ENCODE data around the gene HAUS1. TPM values are rescaled to one million over a fixed set of nuclear protein-coding genes. Genes with fewer than 3 reads are reported as not detected.
"Not testable (repeated sequence)": the region's sequence is repeated elsewhere in the genome, so short reads cannot be mapped to it uniquely, and the experiment has no call there.

Gene HAUS1
- total and polyA plus RNA-seq, 8 donors, result 19.0 to 56.8 (median 42.7) TPM

- Histone ChIP-seq H3K4me1 (no peaks in the 10 kb centered on the region), H3K36me3 (peaks cover 5 to 100% of the 10 kb centered on the region in 2 donors), H3K27ac (no peak overlapping the region), H3K9me3 (no peaks in the 10 kb centered on the region), H3K4me3 (no peak overlapping the region), H3K27me3 (no peaks in the 10 kb centered on the region)
- ATAC-seq, result no peak
- no peak for DNase-seq
- no peak for TF ChIP-seq CTCF (IDR thresholded peaks at IDR 0.05)
- intact Hi-C loops (cut with DNase I), result no loop called here
Observed at GRCh38 chr18:46084431-46084830, 19.8 kb upstream of the HAUS1 start.

- H3K27ac ChIP-seq; H3K27me3 ChIP-seq; H3K9me3 ChIP-seq; DNase-seq; intact Hi-C loops (cut with DNase I); H3K4me3 ChIP-seq; H3K4me1 ChIP-seq; ATAC-seq: not testable (repeated sequence)
- peaks cover 0 to 100% of the 10 kb centered on the region in 2 donors for H3K36me3 ChIP-seq
Observed at GRCh38 chr18:46088501-46088900, 15.7 kb upstream of the HAUS1 start.

- Histone ChIP-seq H3K4me1 (peaks cover 8 to 45% of the 10 kb centered on the region in 2 donors), H3K9me3 (no peaks in the 10 kb centered on the region), H3K27ac (no peak overlapping the region), H3K36me3 (peaks cover 0 to 54% of the 10 kb centered on the region in 2 donors), H3K27me3 (no peaks in the 10 kb centered on the region), H3K4me3 (no peak overlapping the region)
- no peak for ATAC-seq
- intact Hi-C loops (cut with DNase I), result no loop called here
- no peak for DNase-seq
- no peak for TF ChIP-seq CTCF (IDR thresholded peaks at IDR 0.05)
Observed at GRCh38 chr18:46095532-46095931, 8.7 kb upstream of the HAUS1 start.

- H3K4me1 ChIP-seq, result peaks cover 8 to 39% of the 10 kb centered on the region in 2 donors
Observed at GRCh38 chr18:46096651-46097300, 7.4 kb upstream of the HAUS1 start.

GRCh38 chr18:46097431-46097800, 6.8 kb upstream of the HAUS1 start:
- Histone ChIP-seq H3K4me1 (peaks cover 8 to 39% of the 10 kb centered on the region in 2 donors), H3K4me3 (peak overlapping the region; percentile 85 to 99), H3K36me3 (peaks cover 0 to 35% of the 10 kb centered on the region in 2 donors), H3K27me3 (no peaks in the 10 kb centered on the region), H3K27ac (peak overlapping the region; percentile 91 to 95), H3K9me3 (no peaks in the 10 kb centered on the region)
- intact Hi-C loops (cut with DNase I), result no loop called here
- no peak for TF ChIP-seq CTCF (IDR thresholded peaks at IDR 0.05)
- DNase-seq (no peak), ATAC-seq (peak; percentile 50)

More at GRCh38 chr18:46096651-46097300, 7.4 kb upstream of the HAUS1 start:
- no peak for ATAC-seq
- H3K9me3 ChIP-seq, result no peaks in the 10 kb centered on the region
- H3K36me3 ChIP-seq, result peaks cover 0 to 41% of the 10 kb centered on the region in 2 donors
- H3K4me3 ChIP-seq, result peak overlapping the region; percentile 85 to 99
- DNase-seq, result no peak
- no peaks in the 10 kb centered on the region for H3K27me3 ChIP-seq
- intact Hi-C loops (cut with DNase I), result no loop called here
- no peak for TF ChIP-seq CTCF (IDR thresholded peaks at IDR 0.05)
- H3K27ac ChIP-seq, result peak overlapping the region; percentile 91 to 95
